ENCODE measurements around the gene MINDY3. TPM values are rescaled to one million over a fixed set of nuclear protein-coding genes. Genes with fewer than 3 reads are reported as not detected.

The MINDY3 gene
- total RNA-seq, 1 experiment from 2014 or later: 10.4 TPM

GRCh38 chr10:15805395-15806058 is 54.8 kb downstream of the MINDY3 start:
- BruUV-seq (replicated peaks): no TSS peak
- Histone ChIP-seq H3K4me3 (ENCODE audit: low read depth in 2 of 2, low read length in 2 of 2) (no peak overlapping the region), H3K9me3 (ENCODE audit: control insufficient read depth, insufficient read depth, low read depth, low read length) (no peaks in the 10 kb centered on the region), H3K4me1 (ENCODE audit: control insufficient read depth, insufficient read depth, low read length) (no peaks in the 10 kb centered on the region), H3K27ac (ENCODE audit: low read length) (no peak overlapping the region), H3K36me3 (ENCODE audit: control insufficient read depth, insufficient read depth, low read length) (no peaks in the 10 kb centered on the region), H3K27me3 (ENCODE audit: control insufficient read depth, insufficient read depth, low read length) (no peaks in the 10 kb centered on the region)
- in situ Hi-C loops (cut with HindIII; ENCODE audit: low pct_unique_long_range_greater_than_20kb, low sequenced_read_pairs) (no loop called here), intact Hi-C loops (cut with micrococcal nuclease; ENCODE audit: unreplicated experiment) (no loop called here)
- ATAC-seq: no peak
- TF ChIP-seq, protein P1, sequence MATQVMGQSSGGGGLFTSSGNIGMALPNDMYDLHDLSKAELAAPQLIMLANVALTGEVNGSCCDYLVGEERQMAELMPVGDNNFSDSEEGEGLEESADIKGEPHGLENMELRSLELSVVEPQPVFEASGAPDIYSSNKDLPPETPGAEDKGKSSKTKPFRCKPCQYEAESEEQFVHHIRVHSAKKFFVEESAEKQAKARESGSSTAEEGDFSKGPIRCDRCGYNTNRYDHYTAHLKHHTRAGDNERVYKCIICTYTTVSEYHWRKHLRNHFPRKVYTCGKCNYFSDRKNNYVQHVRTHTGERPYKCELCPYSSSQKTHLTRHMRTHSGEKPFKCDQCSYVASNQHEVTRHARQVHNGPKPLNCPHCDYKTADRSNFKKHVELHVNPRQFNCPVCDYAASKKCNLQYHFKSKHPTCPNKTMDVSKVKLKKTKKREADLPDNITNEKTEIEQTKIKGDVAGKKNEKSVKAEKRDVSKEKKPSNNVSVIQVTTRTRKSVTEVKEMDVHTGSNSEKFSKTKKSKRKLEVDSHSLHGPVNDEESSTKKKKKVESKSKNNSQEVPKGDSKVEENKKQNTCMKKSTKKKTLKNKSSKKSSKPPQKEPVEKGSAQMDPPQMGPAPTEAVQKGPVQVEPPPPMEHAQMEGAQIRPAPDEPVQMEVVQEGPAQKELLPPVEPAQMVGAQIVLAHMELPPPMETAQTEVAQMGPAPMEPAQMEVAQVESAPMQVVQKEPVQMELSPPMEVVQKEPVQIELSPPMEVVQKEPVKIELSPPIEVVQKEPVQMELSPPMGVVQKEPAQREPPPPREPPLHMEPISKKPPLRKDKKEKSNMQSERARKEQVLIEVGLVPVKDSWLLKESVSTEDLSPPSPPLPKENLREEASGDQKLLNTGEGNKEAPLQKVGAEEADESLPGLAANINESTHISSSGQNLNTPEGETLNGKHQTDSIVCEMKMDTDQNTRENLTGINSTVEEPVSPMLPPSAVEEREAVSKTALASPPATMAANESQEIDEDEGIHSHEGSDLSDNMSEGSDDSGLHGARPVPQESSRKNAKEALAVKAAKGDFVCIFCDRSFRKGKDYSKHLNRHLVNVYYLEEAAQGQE (IDR thresholded peaks at IDR 0.05; ENCODE audit: insufficient read depth in 1 of 2, low read depth in 2 of 2, low read length in 1 of 2): no peak
- no peak for TF ChIP-seq SIN3A (IDR thresholded peaks at IDR 0.05; ENCODE audit: borderline replicate concordance, insufficient read depth, low read depth, low read length)
- POLR2A ChIA-PET: no interaction called here
- CTCF ChIA-PET: no interaction called here
- no peak for DNase-seq (ENCODE audit: low read depth, low spot score)

DNA sequence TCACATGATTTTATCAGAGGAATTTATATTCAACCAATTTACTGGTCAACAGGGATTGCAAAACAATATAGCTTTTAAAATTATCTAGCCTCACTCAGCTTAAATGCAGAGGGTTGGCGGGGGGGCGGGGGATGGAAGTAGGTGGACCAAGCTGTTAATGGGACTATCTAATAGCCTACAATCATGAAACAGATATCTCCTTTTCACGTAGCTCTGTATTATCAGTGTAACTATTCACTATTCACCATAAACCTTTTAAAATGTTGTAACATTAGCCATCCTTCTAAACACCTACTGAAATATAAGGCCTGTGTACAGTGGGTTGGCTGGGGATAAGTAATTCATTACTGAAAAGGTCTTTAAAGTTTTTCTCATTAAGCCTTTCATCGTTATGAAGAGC is 56.2 kb downstream of the MINDY3 start:
- in situ Hi-C loops (cut with HindIII; ENCODE audit: low pct_unique_long_range_greater_than_20kb, low sequenced_read_pairs) (no loop called here), intact Hi-C loops (cut with micrococcal nuclease; ENCODE audit: unreplicated experiment) (no loop called here)
- no TSS peak for BruUV-seq (replicated peaks)
- TF ChIP-seq, protein P1 (IDR thresholded peaks at IDR 0.05; ENCODE audit: insufficient read depth in 1 of 2, low read depth in 2 of 2, low read length in 1 of 2): no peak
- no peak for TF ChIP-seq CTCF (IDR thresholded peaks at IDR 0.05)
- TF ChIP-seq TCF7L2 (IDR thresholded peaks at IDR 0.05; ENCODE audit: low read depth, low read length): no peak
- no peak for TF ChIP-seq POLR2AphosphoS5 (IDR thresholded peaks at IDR 0.05; ENCODE audit: low read depth, low read length)
- TF ChIP-seq SIN3A (IDR thresholded peaks at IDR 0.05; ENCODE audit: borderline replicate concordance, insufficient read depth, low read depth, low read length): no peak
- no peak for DNase-seq (ENCODE audit: low read depth, low spot score)
- no peaks in the 10 kb centered on the region for H3K9me3 ChIP-seq (ENCODE audit: control insufficient read depth, insufficient read depth, low read depth, low read length)
- no peaks in the 10 kb centered on the region for H3K4me1 ChIP-seq (ENCODE audit: control insufficient read depth, insufficient read depth, low read length)
- no peaks in the 10 kb centered on the region for H3K27me3 ChIP-seq (ENCODE audit: control insufficient read depth, insufficient read depth, low read length)
- ChIA-PET POLR2A (no interaction called here), CTCF (no interaction called here)
- H3K27ac ChIP-seq (ENCODE audit: low read length): no peak overlapping the region
- no peak overlapping the region for H3K4me3 ChIP-seq (ENCODE audit: low read depth in 2 of 2, low read length in 2 of 2)
- H3K36me3 ChIP-seq (ENCODE audit: control insufficient read depth, insufficient read depth, low read length): no peaks in the 10 kb centered on the region
- no peak for ATAC-seq

Data from Panc1 (cell line).